Activated gamma-delta T cell treated with anti-CD3 and anti-CD28 coated beads, Interleukin-2, amount 50 U/mL, for 16 hours (primary cell): ENCODE measurements around the gene FAM184A.
A peak's percentile ranks its signal among the peaks of the same experiment; 100 is the strongest.
"Not testable (repeated sequence)": the region's sequence is repeated elsewhere in the genome, so short reads cannot be mapped to it uniquely, and the experiment has no call there.

Source experiments
- DNase-seq: peaks from one replicate; pipeline ENCODE4 v3.0.0-alpha.2; 2020; ENCODE audit warnings: low read depth

The FAM184A gene

DNA sequence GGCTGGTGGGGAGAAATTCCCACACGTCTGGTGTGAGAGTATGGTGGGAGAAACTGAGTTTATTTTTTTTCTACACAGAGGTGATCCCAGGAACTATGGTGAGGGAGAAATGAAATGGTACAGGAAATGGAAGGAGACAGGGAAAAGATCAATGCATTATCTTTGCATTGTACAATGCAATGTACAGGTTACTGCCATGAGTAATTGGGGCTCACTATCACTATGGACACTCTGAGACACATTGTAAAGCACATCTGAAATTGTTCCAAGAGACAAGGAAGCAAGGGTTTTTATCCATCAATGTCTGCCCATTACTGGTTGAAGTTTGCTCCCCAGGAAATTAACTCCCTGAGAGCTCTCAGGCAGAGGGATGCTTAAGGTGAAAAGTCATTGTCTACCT, 21.7 kb upstream of the FAM184A start:
- no peak for DNase-seq

DNA sequence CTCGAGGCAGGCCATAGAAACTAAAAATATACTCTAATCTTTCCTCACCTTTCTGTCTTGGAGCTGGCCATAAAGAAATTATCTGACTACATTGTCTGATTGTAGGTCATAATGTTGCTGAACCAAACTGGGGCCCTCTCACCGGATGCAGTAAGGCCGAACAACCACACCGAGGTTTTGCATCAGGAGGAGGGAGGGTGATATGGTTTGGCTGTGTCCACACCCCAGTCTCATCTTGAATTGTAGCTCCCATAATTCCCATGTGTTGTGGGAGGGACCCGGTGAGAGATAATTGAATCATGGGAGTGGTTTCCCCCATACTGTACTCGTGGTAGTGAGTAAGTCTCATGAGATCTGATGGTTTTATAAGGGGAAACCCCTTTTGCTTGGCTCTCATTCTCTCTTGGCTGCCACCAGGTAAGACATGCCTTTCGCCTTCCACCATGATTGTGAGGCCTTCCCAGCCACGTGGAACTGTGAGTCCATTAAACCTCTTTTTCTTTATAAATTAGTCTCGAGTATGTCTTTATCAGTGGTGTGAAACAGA, 19.4 kb upstream of the FAM184A start:
- DNase-seq, result not testable (repeated sequence)

GRCh38 chr6:119096721-119097565, 18.5 kb upstream of the FAM184A start:
- DNase-seq, result no peak

DNA sequence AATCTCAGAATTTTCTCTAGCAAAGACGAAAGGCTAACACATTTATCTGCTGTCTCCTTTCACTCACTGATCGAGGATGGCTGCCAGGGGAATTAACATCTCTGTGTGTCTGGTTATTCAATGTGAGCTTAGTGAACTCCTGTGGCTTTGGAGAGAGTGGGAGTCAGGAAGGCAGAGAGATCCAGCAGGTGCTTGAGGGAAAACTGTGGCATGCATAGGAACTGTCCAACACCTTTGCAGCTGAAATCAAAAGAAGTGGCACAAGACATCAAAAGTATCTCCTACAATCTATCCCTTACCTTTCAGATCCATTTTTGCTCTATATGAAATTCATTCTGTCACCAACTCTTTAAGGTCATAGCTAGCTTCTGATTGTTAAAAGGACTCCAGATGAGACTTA, 11.8 kb upstream of the FAM184A start:
- DNase-seq, result no peak

GRCh38 chr6:119084784-119085183, 6.3 kb upstream of the FAM184A start:
- no peak for DNase-seq

DNA sequence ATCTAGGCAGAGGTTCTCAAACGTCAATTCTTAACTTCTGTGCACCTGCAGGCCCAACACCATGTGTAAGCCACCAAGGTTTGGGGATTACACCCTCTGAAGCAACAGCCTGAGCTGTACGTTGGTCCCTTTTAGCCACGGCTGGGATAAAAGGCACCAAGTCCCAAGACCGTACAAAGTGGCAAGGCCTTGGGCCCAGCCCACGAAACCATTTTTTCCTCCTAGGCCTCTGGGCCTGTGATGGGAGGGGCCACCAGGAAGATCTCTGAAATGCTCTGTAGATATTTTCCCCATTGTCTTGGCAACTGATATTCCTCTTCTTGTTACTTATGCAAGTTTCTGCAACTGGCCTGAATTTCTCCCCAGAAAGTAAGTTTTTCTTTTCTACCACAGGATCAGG, 4.5 kb upstream of the FAM184A start:
- no peak for DNase-seq

DNA sequence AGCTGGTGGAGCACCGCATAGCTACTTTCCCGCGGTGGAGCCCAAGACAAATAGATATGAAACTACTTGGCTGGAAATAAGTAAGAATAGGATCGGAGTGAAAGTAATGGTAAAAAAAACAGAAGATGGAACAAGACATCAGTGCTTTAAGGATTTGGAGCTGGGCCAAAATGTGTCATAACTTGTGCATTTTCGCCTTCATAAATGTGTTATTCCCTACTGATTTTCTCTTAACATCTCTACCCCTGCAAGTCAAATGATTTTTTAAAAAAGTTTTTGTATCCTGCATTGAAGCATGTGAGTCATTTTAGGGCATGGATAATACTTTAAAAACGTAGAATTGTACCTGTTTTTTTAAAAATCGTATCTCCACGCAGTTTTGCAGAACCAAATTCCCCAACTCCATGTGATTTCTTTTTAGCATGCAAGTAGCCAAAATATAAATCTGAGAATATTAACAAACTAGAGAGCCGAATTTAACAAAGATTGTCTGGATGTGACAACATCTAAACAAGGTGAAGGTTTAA, 882 bp upstream of the FAM184A start:
- DNase-seq, result no peak

DNA sequence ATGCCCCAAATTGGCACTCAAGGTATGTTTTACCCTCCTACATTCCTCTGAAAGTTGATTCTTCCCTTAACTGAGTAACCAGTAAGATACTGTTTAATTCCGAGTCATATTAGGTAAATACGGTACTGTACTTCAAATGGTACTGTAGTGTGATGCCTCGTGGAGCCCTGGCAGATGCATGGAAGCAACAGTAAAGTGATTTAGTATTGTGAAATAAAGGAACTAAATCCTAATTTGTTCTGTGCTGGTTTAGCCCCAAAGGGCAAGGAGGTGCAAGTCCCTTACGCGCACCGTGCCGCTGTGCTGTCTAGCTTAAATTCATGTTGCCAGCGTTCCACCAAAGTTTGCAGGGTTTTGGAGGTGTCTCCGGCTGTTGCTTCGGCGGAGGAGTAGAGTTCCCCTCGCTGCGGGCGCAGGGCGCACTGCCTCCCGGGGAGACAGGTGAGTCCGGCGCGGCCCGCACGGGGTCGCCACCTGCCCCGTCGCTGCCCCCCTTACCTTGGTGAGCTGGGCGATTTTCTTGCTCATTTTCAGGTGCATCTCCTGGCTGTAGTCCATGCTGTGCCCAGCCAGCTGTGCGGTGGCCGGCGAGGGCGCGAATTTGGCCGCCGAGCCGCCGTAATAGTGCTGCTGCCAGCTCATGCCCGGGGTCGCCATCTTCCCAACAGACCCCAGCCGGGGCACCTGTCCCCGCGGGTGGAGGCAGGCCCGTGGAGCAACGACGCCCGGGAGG, 655 bp downstream of the FAM184A start:
- DNase-seq, result peak; percentile 34

- no peak for DNase-seq
Measured at GRCh38 chr6:119077391-119077642, 1.1 kb downstream of the FAM184A start.

DNA sequence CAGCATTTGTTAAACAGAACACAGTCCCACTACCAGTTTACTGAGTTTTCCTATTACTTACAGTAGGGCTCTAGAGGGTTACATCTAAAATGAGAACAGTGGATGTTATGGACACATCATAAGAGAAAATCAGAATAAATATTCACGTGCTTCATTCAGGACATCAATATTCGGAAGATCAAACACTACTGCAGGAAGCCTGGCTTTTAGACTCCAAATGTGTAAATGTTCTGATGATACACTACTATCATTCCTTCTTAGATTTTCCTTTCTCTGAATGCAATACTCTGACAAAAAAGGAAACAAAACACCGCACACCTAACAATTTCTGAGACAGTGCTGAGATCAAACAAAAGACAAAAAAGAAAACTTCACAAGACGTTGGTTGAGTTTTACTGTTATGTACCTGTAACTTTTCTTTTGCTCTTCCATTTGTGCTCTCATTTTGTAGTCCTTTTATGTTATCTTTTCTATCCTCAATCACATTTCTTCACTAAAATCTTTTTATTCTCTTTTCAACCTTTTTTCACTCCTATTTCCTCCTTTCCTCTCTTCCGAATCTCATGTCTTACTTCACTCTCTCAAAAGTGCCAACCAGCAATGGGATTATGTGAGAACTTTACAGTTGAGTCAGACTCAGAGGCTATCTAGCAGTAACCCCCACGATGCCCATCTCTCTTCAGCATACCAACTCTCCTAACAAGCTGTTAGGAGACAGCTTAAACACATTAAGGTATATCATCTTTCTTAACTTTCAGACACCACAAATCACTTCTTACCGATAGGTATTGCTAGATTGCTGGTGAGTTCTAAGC, 1.7 kb downstream of the FAM184A start:
- DNase-seq, result no peak

GRCh38 chr6:119076173-119076572, 2.3 kb downstream of the FAM184A start:
- DNase-seq, result no peak

GRCh38 chr6:119075200-119075981, 3.1 kb downstream of the FAM184A start:
- no peak for DNase-seq

DNA sequence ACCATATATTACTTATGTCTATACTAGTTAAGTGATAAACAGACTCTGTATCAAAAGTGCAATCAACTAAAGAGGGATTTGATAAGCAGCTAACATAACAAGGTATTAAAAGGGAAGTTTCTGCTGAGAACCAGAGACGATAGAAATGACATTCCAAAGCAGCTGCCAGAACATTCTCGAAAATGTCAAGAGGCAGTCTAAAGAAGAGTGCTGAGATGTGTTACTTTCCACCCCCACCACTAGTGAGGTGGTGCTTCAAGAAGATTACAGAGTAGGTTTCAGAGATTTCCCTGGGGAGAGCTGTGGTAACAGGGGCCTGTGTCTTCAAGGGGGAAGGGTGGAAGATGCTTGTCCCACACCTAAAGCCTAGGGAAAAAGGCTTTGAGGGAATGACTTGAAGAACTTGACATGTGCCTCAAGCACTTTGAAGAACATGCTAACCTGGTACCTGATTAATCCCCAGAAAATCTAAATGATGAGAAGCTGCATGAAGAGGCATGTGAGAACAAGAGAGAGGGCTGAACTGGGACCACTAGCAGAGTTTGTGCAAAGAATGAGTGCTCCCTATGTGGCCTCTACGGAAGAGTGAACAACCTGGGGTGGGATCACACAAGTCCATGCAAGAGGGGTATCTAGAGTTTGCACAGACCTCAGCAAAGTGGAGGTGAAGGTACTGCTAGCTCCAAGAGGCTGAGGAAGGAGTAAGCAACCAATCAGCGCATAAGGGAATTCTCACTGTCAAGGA, 5.0 kb downstream of the FAM184A start:
- DNase-seq, result no peak

DNA sequence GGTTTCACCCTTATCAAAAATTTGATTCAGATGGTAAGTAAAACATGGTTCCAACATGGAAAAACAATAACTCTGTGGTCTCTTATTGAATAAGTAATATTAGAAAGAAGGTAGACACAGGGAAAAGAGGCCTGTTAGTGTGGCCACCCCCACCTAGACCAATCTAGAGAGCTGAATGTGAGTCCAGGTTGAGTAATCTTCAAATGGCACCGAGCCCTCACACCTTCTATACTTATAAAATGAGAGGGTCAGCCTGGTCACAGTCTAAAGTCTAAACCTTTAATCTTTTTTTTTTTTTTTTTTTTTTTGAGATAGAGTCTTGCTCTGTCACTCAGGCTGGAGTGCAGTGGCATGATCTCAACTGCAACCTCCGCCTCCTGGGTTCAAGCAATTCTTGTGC, 6.9 kb downstream of the FAM184A start:
- no peak for DNase-seq

DNA sequence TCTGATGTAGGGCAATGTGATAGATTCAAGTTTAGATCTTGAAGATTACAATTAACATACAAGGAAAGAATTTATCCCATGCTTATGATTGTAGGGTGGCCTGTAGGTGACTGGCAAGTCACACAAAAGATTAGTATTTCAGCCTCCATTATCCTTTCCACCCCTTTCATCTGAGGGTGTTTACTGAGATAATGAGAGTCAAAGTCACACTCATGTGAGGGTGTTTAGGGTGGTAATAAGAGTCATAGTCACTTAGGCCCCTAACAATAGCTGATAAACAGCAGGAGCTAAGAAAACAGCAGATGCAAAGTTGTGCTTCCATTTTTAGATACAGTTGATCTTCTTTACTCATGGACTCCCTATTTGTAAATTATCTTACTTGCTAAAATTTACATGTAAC, 11.4 kb downstream of the FAM184A start:
- no peak for DNase-seq

- DNase-seq, result no peak
Measured at GRCh38 chr6:119066517-119066916, 11.9 kb downstream of the FAM184A start.

- DNase-seq, result no peak
Measured at GRCh38 chr6:119065955-119066354, 12.5 kb downstream of the FAM184A start.

DNA sequence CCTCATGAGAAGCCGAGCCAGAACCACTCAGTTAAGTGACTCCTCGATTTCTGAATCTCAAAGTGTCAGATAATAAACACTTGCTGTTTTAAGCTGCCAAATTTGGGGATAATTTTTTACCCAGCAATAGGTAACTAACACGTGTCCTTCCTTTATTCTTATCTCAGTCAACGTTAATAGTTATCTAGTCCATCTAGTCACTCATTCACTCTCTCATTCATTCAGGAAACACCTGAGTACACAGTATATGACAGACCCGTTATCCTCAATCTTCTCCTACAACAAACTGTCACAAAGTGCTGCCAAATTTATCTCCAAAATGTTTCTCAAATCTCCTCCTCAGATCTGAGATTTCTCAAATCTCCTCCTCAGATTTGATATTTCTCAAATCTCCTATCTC, 13.1 kb downstream of the FAM184A start:
- DNase-seq, result no peak

DNA sequence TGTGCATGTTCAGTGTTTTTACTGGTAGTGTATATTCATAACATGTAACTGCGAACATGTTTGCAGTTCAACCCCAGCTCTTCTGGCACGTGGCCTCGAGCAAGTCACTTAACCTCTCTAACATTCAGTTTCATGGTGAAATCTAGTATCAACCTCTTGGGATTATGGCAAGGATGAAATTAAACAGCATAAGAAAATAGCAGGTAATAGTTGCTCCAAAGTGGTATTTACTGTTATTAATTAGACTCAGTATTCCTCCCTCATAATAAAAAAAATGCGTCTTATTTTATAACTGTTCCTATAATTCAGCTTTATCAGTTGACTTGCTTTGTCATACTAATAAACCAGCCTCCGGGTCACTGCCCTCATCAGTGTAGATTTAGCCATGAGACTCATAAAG, 15.0 kb downstream of the FAM184A start:
- no peak for DNase-seq

GRCh38 chr6:119061215-119061614, 17.2 kb downstream of the FAM184A start:
- no peak for DNase-seq
